ENCODE results near the gene DUSP15.
"Not testable (repeated sequence)": the region's sequence is repeated elsewhere in the genome, so short reads cannot be mapped to it uniquely, and the experiment has no call there.

DUSP15 gene

GRCh38 chr20:31819083-31819784, 51.1 kb downstream of the DUSP15 start, which contains the start of gene MYLK2:
Gene MYLK2, plus strand, starts transcription at chr20:31819356. Its CDS starts 225 bp downstream, at chr20:31819581.
- DNase-seq = no peak

- no peak for DNase-seq
Measured at GRCh38 chr20:31818376-31818908, 51.9 kb downstream of the DUSP15 start.

DNA sequence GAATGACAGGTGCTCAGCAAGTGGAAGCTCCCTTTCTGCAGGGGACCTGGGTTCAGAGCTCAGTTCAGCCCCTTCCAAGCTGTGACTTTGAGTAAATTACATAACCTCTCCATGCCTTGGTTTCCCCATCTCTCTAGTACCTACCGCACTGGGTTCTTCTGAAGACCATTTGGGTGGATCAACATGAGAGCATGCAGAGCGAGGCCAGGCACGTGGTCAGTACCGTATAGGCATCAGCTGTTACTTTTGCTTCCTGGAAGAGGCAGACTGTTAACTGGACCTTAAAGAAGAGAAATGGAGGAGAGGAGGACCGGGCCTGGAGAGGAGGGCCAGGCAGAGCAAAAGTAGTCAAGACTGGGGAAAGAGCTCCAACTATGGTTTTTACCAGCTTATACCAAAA, 52.9 kb downstream of the DUSP15 start:
- DNase-seq = no peak

- no peak for DNase-seq
Measured at GRCh38 chr20:31816221-31816620, 54.1 kb downstream of the DUSP15 start.

GRCh38 chr20:31815408-31816188, 54.7 kb downstream of the DUSP15 start:
- no peak for DNase-seq

- not testable (repeated sequence) for DNase-seq
Measured at GRCh38 chr20:31814142-31814541, 56.2 kb downstream of the DUSP15 start.

DNA sequence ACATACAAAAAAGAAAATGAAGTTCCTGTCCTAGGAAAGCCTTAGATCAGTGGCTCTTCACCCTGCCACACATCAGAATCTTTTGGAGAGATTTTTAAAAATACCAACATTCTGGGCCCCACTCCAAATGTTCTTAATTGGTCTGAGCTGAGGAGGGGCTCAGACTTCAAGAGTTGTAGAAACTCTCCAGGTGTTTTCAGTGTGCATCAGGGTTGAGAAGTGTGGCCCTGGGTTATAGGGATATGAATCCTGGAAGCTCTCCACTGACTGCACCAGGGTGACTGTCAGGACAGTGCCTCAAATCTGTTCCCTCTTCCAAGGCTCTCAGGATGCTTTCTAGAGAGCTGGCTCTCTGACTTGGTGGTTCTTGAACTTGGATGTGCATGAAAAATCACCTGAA, 56.7 kb downstream of the DUSP15 start:
- DNase-seq = no peak

DNA sequence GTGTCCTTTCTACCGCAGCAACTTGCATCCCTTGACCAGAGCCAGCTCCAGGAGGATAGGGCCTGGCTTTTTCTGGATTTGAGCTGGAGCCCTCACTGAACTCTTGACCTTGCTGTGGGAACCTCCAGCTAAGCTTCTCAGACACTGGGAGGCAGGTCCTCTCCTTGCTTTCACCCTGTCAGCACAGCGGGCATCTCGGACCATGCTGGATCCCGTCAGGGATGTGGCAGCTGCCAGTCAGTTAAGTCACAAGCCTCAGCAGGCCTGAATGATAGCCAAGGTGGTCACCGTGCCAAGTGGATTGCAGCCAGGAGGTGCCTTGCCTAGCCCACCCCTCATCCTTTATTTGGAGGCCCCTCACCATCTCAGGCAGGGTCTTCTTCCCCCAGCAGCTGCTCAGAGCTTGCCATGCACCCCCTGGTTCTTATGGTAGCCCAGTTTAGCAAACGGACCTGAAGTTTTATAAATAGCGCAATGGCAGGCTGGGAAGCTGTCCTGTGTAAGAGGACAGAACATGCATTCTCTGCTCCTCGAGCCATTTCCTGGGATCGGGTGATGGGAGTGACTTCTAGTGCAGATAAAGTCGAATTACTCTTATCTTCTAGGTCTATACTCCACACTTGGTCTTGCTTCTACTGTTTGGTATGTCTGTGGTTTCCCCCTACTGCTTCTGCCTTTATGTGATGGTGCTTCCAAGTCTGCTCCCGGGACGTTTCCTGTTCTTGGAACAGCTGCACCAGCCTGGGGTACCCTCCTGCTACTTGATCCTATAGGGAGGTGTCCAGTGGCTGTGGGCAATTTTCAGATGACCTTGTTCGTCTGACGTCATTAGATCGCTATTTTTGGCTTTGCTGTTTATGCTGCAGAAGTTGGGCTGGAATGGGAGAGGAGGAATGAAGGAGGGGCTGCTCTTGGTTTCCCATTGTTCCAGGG, 58.3 kb downstream of the DUSP15 start:
- DNase-seq = no peak

DNA sequence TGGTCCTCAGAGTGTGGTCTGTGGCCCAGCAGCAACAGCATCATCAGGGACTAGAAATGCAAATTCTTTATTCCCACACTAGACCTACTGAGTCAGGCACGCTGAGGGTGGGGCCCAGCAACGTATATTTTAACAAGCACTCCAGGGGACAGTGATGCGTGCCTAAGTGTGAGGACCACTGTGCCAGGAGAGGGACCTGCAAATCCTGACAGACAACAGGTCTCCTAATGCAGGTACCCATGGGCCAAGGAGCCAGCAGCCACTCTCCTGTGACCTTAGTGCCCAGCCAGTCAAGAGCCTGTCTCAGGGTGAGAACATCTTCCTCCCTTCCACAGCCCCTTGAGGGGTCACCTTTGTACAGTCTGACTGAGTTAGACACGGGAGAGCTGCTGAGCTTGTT, 59.1 kb downstream of the DUSP15 start:
- no peak for DNase-seq

Data from NCI-H187 (cell line).